Measurements from ENCODE around the gene DNM3. TPM values are rescaled to one million over a fixed set of nuclear protein-coding genes. Genes with fewer than 3 reads are reported as not detected.

The DNM3 gene
- total RNA-seq, 1 experiment from 2014 or later, result 2.7 TPM

- no peaks in the 10 kb centered on the region for H3K23me2 ChIP-seq (ENCODE audit: insufficient read length, low read depth, low read length, poor library complexity, severe bottlenecking)
- no peak for TF ChIP-seq CTCF (conservative IDR thresholded peaks at IDR 0.05)
- no peaks in the 10 kb centered on the region for H3K79me2 ChIP-seq (ENCODE audit: insufficient read depth, low read length)
- no peaks in the 10 kb centered on the region for H3K27me3 ChIP-seq (ENCODE audit: insufficient read depth, low read length)
- no peak for DNase-seq
- H3K9me3 Mint-ChIP-seq, result no peaks in the 10 kb centered on the region; a peak in 1 of 5 replicates
- no CpG with 5 or more reads among the region's 3 CpGs for WGBS (ENCODE audit: extremely low coverage, insufficient read length, low lambda C conversion rate)
- no peak overlapping the region for H3T11ph ChIP-seq (ENCODE audit: low read length)
- H3K4me2 ChIP-seq (ENCODE audit: insufficient read depth, insufficient read length, low read length), result no peak overlapping the region
- H3K36me3 Mint-ChIP-seq (ENCODE audit: insufficient read depth in 1 of 3, low read depth in 3 of 3), result no peaks in the 10 kb centered on the region
- no peak overlapping the region for H3K56ac ChIP-seq (ENCODE audit: insufficient read length, low read depth, low read length)
- H3K4me1 ChIP-seq (ENCODE audit: insufficient read depth, low read length), result no peaks in the 10 kb centered on the region
- no peak overlapping the region for H2AK5ac ChIP-seq (ENCODE audit: insufficient read length, low read length)
- H4K8ac ChIP-seq (replicated peaks; ENCODE audit: insufficient read length, low read depth, low read length), result no peak overlapping the region
- no peak overlapping the region for H2BK15ac ChIP-seq (ENCODE audit: low read depth, low read length)
- no peak overlapping the region for H2AFZ ChIP-seq (ENCODE audit: low read length)
- no peak overlapping the region for H3K27ac Mint-ChIP-seq
- no peaks in the 10 kb centered on the region for H3K9me3 ChIP-seq (ENCODE audit: control insufficient read depth, low read depth, low read length)
- H4K91ac ChIP-seq (ENCODE audit: insufficient read length, low read depth, low read length), result no peak overlapping the region
- no peak overlapping the region for H4K5ac ChIP-seq (ENCODE audit: insufficient read length, low read depth, low read length)
- no peak overlapping the region for H3K4ac ChIP-seq (ENCODE audit: low read depth, low read length)
- no peak overlapping the region for H3K23ac ChIP-seq (ENCODE audit: insufficient read length, low read depth, low read length)
- H3K14ac ChIP-seq (ENCODE audit: insufficient read depth, low read length), result no peak overlapping the region
- no peak overlapping the region for H3K9ac ChIP-seq (ENCODE audit: extremely low read depth, insufficient read length, low read length)
- H4K20me1 ChIP-seq (ENCODE audit: control insufficient read depth, insufficient read depth, insufficient read length), result no peaks in the 10 kb centered on the region
- no peak overlapping the region for H2BK12ac ChIP-seq (ENCODE audit: insufficient read length, low read depth, low read length)
- no peak overlapping the region for H3K18ac ChIP-seq (ENCODE audit: insufficient read length, low read depth, low read length)
- no peak overlapping the region for H2BK20ac ChIP-seq (ENCODE audit: low read depth, low read length, poor library complexity, severe bottlenecking)
- H3K4me1 Mint-ChIP-seq, result peaks cover 6 to 12% of the 10 kb centered on the region in 2 experiments
- H3K27me3 Mint-ChIP-seq (ENCODE audit: low read depth), result no peaks in the 10 kb centered on the region
- no peak overlapping the region for H2BK120ac ChIP-seq (ENCODE audit: low read depth, low read length, poor library complexity, severe bottlenecking)
- no peak overlapping the region for H3K27ac ChIP-seq (ENCODE audit: insufficient read length, low read depth, low read length)
- no peak overlapping the region for H2BK5ac ChIP-seq (ENCODE audit: insufficient read length, low read length)
- H3K4me3 Mint-ChIP-seq, result no peak overlapping the region
- H3K79me1 ChIP-seq (ENCODE audit: insufficient read depth, low read depth, low read length, poor library complexity, severe bottlenecking), result no peaks in the 10 kb centered on the region
These were observed 426.9 kb downstream of the DNM3 start for GRCh38 chr1:172268237-172268636.
